Upper lobe of left lung (tissue), 6 donors: Measurements from ENCODE around the gene RALGDS. TPM values are rescaled to one million over a fixed set of nuclear protein-coding genes. Genes with fewer than 3 reads are reported as not detected.

Experiments used
- ATAC-seq, 2 donors: fragments of 200-7000 bp; cut with Tn5 transposase; one replicate each; pipeline ENCODE4 v1.9.1; 2022; ENCODE audit warnings: mild to moderate bottlenecking in 2 of 2, moderate library complexity in 2 of 2; ENCODE audit not compliant: low FRiP score in 2 of 2
- DNase-seq, 2 donors: peaks; one replicate each; pipeline ENCODE4 v3.0.0-alpha.2; 2019 to 2020
- H3K27ac ChIP-seq, 4 donors: fragments of 200-600 bp; sonication (generic); one replicate each; pipeline ENCODE4 v1.5.1; 2016 to 2019
- H3K27me3 ChIP-seq, 4 donors: fragments of 200-600 bp; sonication (generic); one replicate each; pipeline ENCODE4 v1.5.1; 2017 to 2019
- H3K36me3 ChIP-seq, 4 donors: fragments of 200-600 bp; sonication (generic); one replicate each; pipeline ENCODE4 v1.5.1; 2016 to 2019
- H3K4me1 ChIP-seq, 4 donors: fragments of 200-600 bp; sonication (generic); one replicate each; pipeline ENCODE4 v1.5.1; 2018 to 2019
- H3K4me3 ChIP-seq, 4 donors: fragments of 200-600 bp; sonication (generic); one replicate each; pipeline ENCODE4 v1.5.1; 2017 to 2019; ENCODE audit warnings: mild to moderate bottlenecking in 2 of 4, moderate library complexity in 1 of 4
- H3K9me3 ChIP-seq, 4 donors: fragments of 200-600 bp; sonication (generic); one replicate each; pipeline ENCODE4 v1.5.1; 2018 to 2019
- EP300 ChIP-seq, 4 donors: sonication (generic); formaldehyde crosslinking; IDR thresholded peaks; one replicate each; pipeline ENCODE4 v1.5.1; 2017; ENCODE audit warnings: antibody characterized with exemption in 4 of 4, control low read depth in 2 of 4
- POLR2A ChIP-seq, 4 donors: fragments of 450-650 bp; IDR thresholded peaks; one replicate each; pipeline ENCODE4 v1.5.1; 2016 to 2017; ENCODE audit warnings: antibody characterized with exemption in 4 of 4, mild to moderate bottlenecking in 2 of 4
- POLR2AphosphoS5 ChIP-seq, 2 donors: sonication (generic); formaldehyde crosslinking; IDR thresholded peaks; one replicate each; pipeline ENCODE4 v1.5.1; 2017; ENCODE audit warnings: antibody characterized with exemption in 2 of 2
- WGBS, 2 donors: methylation state at CpG; one replicate each; pipeline ENCODE4 v1.1.5; 2017 to 2018; 5-methylcytosine and 5-hydroxymethylcytosine counted together
- total RNA-seq, 6 donors: library from RNA; depleted of rRNA in 4 of 6; stranded (reverse); fragments of >200 nt in 4 of 6; gene quantifications; one replicate each; pipeline versions ENCODE4 v1.1.0 to v1.2.1, GENCODE V29; 2016 to 2021
- TF ChIP-seq, protein P1 (sequence below), 6 experiments: fragments of 450-650 bp in 4 of 6; fragments of 200-600 bp in 2 of 6; sonication (generic) in 2 of 6; IDR thresholded peaks; one replicate each; pipeline ENCODE4 v1.5.1; 2016 to 2019; ENCODE audit warnings: antibody characterized with exemption in 6 of 6
- donor health status: DM: no; HTN: no; CAD: no; lungs with moderate emphysema.
- donor health status: DM: no; HTN: yes; CAD: no; lungs with severe emphysema.

Gene RALGDS
- total RNA-seq, 6 donors from 2014 or later: 57.1 to 117 (median 88.9) TPM

- TF ChIP-seq EP300 (IDR thresholded peaks at IDR 0.05): no peak
- TF ChIP-seq, protein P1, sequence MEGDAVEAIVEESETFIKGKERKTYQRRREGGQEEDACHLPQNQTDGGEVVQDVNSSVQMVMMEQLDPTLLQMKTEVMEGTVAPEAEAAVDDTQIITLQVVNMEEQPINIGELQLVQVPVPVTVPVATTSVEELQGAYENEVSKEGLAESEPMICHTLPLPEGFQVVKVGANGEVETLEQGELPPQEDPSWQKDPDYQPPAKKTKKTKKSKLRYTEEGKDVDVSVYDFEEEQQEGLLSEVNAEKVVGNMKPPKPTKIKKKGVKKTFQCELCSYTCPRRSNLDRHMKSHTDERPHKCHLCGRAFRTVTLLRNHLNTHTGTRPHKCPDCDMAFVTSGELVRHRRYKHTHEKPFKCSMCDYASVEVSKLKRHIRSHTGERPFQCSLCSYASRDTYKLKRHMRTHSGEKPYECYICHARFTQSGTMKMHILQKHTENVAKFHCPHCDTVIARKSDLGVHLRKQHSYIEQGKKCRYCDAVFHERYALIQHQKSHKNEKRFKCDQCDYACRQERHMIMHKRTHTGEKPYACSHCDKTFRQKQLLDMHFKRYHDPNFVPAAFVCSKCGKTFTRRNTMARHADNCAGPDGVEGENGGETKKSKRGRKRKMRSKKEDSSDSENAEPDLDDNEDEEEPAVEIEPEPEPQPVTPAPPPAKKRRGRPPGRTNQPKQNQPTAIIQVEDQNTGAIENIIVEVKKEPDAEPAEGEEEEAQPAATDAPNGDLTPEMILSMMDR (IDR thresholded peaks at IDR 0.05): peak in 1 of 6 experiments; percentile 5
- no peak for TF ChIP-seq POLR2A (IDR thresholded peaks at IDR 0.05)
- peak in 1 of 2 donors; percentile 63 for TF ChIP-seq POLR2AphosphoS5 (IDR thresholded peaks at IDR 0.05)
- DNase-seq (peak; percentile 57 to 88), ATAC-seq (peak in 1 of 2 donors; percentile 7)
- H3K27me3 ChIP-seq: no peaks in the 10 kb centered on the region
- no peaks in the 10 kb centered on the region for H3K36me3 ChIP-seq
- peak overlapping the region; percentile 43 to 81 (median 78) for H3K27ac ChIP-seq
- no peaks in the 10 kb centered on the region for H3K9me3 ChIP-seq
- H3K4me3 ChIP-seq: peak overlapping the region in 1 of 4 donors; percentile 25
- 76 to 84% methylated on average over 14 to 17 of the region's 29 CpGs for WGBS, 2 donors
- peaks cover 52 to 72% (median 65%) of the 10 kb centered on the region in 4 donors for H3K4me1 ChIP-seq
These were observed 8.2 kb upstream of the RALGDS start for GRCh38 chr9:133129001-133129795.

- TF ChIP-seq POLR2A (IDR thresholded peaks at IDR 0.05) (no peak), POLR2AphosphoS5 (IDR thresholded peaks at IDR 0.05) (no peak), EP300 (IDR thresholded peaks at IDR 0.05) (no peak)
- TF ChIP-seq, protein P1 (IDR thresholded peaks at IDR 0.05): no peak
- Histone ChIP-seq H3K9me3 (no peaks in the 10 kb centered on the region), H3K4me1 (peaks cover 45 to 66% (median 58%) of the 10 kb centered on the region in 4 donors), H3K4me3 (peak overlapping the region in 1 of 4 donors; percentile 25), H3K27me3 (no peaks in the 10 kb centered on the region), H3K36me3 (no peaks in the 10 kb centered on the region), H3K27ac (peak overlapping the region; percentile 62 to 81 (median 78))
- ATAC-seq: no peak
- WGBS, 2 donors: 89 to 90% methylated on average over 10 to 13 of the region's 13 CpGs
- peak in 1 of 2 donors; percentile 65 for DNase-seq
These were observed 7.1 kb upstream of the RALGDS start for GRCh38 chr9:133128152-133128551.

DNA sequence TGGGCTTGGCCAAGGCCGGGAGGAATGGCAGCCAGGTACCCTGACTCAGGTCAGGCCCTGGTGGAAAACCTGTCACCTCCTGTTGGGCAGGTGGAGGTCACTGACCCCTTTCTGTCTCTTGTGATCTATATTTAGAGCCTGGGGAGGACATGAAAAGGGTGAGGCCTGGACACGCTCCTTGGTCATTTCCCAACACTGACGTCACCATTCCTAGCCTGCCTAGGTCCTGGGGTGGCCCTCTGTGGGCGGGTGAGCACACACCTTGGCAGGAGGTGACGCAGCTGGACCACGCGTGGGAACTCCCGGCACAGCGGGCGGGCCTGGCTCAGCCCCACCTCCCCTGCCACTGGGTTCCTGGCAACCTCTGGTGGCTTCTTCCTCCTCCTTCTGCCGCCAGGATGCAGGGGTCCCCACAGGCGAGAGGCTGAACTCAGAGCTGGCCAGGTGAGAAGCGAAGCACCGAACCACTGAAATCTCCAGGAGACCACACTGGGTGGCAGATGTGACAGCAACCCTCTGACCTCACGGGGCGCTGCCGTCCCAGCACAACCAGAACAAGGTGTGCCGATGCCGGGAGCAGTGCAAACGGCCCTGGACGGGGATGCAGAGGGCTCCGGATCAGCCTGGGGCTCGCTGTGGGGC is 6.4 kb upstream of the RALGDS start:
- Histone ChIP-seq H3K36me3 (no peaks in the 10 kb centered on the region), H3K27me3 (no peaks in the 10 kb centered on the region), H3K27ac (peak overlapping the region; percentile 62 to 81 (median 78)), H3K4me3 (peak overlapping the region in 1 of 4 donors; percentile 25), H3K9me3 (no peaks in the 10 kb centered on the region), H3K4me1 (peaks cover 45 to 66% (median 59%) of the 10 kb centered on the region in 4 donors)
- ATAC-seq (peak; percentile 47 to 83), DNase-seq (peak; percentile 90 to 91)
- TF ChIP-seq EP300 (IDR thresholded peaks at IDR 0.05) (peak in 3 of 4 donors; percentile 68 to 92 (median 81)), POLR2A (IDR thresholded peaks at IDR 0.05) (no peak), POLR2AphosphoS5 (IDR thresholded peaks at IDR 0.05) (peak; percentile 51 to 77)
- TF ChIP-seq, protein P1 (IDR thresholded peaks at IDR 0.05): peak in 1 of 6 experiments; percentile 12
- WGBS, 2 donors: 59 to 81% methylated on average over 5 to 23 of the region's 23 CpGs

DNA sequence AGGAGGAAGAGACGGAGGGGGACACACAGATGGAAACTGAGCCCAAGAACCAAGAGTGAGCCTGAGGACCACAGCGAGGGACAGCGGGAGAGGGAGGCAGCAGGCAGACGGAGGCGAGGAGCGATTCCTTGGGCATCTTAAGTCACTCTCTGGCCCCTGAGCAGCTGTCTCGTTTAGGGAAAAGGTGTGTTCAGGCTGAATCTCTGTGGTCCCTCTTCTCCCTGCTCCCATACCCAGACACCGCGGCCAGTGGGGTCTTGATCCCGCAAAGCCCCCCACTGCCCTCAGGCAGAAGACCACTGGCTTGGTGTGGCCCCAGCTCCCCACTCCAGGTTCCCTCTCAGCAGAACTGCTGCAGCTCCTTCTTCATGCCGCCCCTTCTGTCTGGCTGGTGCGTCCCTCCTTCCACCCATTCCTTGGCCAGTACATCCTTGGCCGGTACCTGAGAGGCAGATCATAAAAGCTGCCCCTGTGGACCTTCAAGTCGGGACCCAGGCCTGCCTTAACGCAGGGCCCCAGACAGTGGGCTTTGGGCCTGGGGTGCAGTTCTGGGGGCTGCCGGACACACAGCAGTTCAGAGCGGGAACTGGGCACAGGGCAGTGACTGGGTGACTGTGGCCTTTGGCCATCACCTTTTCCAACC is 5.8 kb upstream of the RALGDS start:
- no peak for ATAC-seq
- DNase-seq: peak in 1 of 2 donors; percentile 53
- Histone ChIP-seq H3K27me3 (no peaks in the 10 kb centered on the region), H3K4me3 (peak overlapping the region in 2 of 4 donors; percentile 33 to 41), H3K4me1 (peaks cover 47 to 67% (median 63%) of the 10 kb centered on the region in 4 donors), H3K36me3 (no peaks in the 10 kb centered on the region), H3K9me3 (no peaks in the 10 kb centered on the region), H3K27ac (peak overlapping the region; percentile 62 to 81 (median 78))
- WGBS, 2 donors: 53 to 88% methylated on average over 9 to 17 of the region's 17 CpGs
- TF ChIP-seq, protein P1 (IDR thresholded peaks at IDR 0.05): no peak
